Neural cell (in vitro differentiated cells): ENCODE data around the gene TSPO2.

Experiments used
- CTCF ChIP-seq: fragments of 450-650 bp; IDR thresholded peaks from 2 replicates; pipeline ENCODE4 v1.5.1; 2014; ENCODE audit warnings: antibody characterized with exemption, mild to moderate bottlenecking, moderate library complexity; ENCODE audit not compliant: poor library complexity, severe bottlenecking
- EP300 ChIP-seq: fragments of 450-650 bp; conservative IDR thresholded peaks from 2 replicates; pipeline ENCODE4 v1.6.1; 2014; ENCODE audit warnings: antibody characterized with exemption, mild to moderate bottlenecking, moderate library complexity; ENCODE audit not compliant: poor library complexity, severe bottlenecking
- EZH2 ChIP-seq: fragments of 200-600, 300-800 bp; shearing (Covaris generic), sonication (generic); IDR thresholded peaks from 2 replicates; pipeline ENCODE4 v1.6.1; 2014; ENCODE audit warnings: antibody characterized with exemption, low read length, borderline replicate concordance, mild to moderate bottlenecking; ENCODE audit not compliant: insufficient read depth, poor library complexity, severe bottlenecking
- MXI1 ChIP-seq: fragments of 450-650 bp; conservative IDR thresholded peaks from 2 replicates; pipeline ENCODE4 v1.6.1; 2014; ENCODE audit warnings: antibody characterized with exemption, mild to moderate bottlenecking; ENCODE audit not compliant: poor library complexity, severe bottlenecking
- POLR2AphosphoS5 ChIP-seq: IDR thresholded peaks from 2 replicates; pipeline ENCODE4 v1.6.1; 2012
- REST ChIP-seq: IDR thresholded peaks from 2 replicates; pipeline ENCODE4 v1.6.1; 2012; ENCODE audit warnings: borderline replicate concordance

- TF ChIP-seq CTCF, result no peak
- TF ChIP-seq POLR2AphosphoS5, result no peak
- no peak for TF ChIP-seq EZH2
- TF ChIP-seq MXI1, result no peak
- TF ChIP-seq EP300, result no peak
- no peak for TF ChIP-seq REST
These were observed 7.3 kb downstream of the TSPO2 start for GRCh38 chr6:41049521-41049920.
